Stimulated activated CD4-positive, alpha-beta T cell treated with anti-CD3 and anti-CD28 coated beads, TNF-alpha, amount 100 ng/mL, for 24 hours (primary cell): ENCODE measurements around the gene PPP3CB.

Experiments used
- DNase-seq, 3 experiments: peaks; one replicate each; pipeline ENCODE4 v3.0.0-alpha.2; 2020; ENCODE audit warnings: low read depth in 3 of 3

Gene PPP3CB

DNA sequence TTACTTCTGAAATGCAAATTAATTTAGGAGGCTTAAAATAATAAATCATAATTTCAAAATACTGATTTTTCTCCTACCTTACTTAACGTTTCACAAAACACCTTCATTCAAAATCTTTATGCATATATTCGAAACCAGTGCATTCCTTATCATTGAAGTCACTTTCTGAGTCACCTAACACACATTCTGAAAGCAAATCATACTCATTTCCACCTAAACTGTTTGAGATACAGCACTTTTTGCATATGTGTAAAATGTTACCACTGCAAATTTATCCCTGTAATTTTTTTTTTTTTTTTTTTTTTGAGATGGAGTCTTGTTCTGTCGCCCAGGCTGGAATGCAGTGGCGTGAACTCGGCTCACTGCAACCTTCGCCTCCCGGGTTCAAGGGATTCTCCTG is 15.7 kb downstream of the PPP3CB start:
- no peak for DNase-seq

DNA sequence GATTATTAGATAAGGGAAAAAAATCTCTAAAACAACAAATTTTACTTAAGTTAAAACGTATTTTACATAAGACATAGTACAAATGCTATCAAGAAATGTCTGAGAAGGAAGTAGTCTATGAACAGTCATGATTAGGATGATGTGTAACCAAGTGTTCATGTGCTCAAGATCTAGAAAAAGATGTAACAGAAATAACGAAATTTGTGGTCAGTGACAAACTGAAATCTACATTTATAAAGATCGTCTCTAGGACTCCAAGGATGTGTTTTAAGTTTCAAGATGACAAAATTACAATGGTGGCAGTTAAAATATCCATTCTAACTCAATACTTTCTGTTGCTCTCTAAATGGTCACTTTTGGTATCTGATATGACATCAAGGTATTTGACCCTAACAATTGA is 17.2 kb downstream of the PPP3CB start:
- DNase-seq, result no peak

DNA sequence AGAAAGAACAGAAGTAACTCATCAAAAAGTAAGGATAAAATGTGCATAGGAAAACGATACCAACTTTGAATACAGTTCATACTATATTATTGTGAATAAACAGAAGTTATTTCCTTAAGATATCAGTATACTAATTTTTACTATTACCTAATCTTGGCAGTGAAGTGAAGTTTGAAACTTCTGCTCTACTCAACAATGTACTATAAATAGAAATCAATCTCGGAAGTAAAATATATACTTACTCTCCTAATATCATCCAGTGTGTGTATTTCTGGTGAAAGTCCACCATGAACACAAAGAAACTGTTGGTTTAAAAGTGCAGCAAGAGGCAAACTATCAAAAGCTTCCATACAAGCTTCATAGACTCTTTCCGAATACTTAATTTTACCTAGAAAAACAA is 24.6 kb downstream of the PPP3CB start:
- DNase-seq, result no peak

DNA sequence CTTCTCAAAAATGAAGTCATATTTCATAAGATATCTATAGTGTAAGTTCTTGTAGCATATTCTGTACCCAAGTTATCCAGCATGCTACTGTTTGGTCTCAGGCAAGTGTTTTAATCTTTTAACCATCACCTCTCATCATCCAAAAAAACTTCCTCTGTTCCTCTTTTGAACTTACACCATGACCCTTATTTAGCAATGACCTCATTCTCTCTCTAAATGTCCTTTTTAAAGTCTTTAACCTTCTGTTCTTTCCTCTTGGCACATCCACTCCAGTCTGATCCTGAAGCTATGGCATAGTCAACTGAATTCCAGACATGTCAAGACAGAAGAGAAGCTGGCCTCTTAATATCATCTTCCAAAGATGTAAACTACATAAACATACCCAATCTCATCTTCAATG is 26.2 kb downstream of the PPP3CB start:
- DNase-seq, result no peak

DNA sequence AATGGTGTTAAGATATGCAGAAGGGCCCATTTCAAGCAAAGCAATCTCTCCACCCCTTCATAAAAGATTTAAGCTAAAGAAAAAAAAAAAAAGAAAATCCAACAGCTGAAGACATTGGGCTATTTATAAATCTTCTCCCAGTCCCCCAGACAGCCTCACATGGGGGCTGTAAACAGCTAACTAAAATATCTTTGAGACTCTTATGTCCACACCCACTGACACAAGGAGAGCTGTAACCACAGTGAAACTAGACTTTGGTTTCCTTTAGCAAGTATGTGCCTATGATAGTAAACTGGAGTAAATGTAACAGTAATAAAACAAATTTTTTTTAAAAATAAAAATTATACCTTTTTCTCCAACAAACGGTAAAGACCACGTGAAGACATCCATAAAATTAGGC is 28.6 kb downstream of the PPP3CB start:
- DNase-seq, result no peak

DNA sequence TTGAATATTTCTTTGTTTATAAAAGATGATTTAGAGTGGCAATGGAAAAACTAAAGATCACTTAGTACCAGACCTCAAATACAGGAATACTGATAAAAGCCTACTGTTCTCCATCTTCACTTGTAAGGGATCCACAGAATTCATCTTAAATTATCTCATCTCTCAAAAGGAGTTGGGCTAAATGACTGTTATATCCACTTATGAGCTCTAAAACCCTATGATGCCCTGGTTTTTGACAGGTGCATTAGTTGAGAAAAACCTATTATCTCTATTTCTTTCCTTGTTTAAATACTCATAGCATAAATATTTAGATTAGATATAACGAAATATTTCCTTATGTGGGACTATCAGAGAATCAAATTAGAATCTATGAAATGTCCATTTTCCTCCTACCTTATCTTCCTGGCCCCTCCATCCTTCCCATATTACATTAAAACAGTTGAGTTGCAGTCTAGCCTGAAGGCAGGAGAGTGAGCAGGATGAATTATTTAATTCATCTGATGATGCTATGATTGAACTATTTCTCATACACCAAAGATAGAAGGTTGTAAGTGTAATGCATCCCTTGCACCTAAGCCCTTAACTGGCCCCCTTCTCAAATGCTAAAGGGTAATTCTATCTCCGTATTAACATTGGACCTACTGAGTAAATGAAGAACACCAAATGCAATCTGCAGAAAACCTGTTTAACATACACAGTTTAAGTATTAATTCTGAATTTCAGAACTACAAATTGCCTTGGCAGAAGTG is 29.7 kb downstream of the PPP3CB start:
- DNase-seq, result no peak

DNA sequence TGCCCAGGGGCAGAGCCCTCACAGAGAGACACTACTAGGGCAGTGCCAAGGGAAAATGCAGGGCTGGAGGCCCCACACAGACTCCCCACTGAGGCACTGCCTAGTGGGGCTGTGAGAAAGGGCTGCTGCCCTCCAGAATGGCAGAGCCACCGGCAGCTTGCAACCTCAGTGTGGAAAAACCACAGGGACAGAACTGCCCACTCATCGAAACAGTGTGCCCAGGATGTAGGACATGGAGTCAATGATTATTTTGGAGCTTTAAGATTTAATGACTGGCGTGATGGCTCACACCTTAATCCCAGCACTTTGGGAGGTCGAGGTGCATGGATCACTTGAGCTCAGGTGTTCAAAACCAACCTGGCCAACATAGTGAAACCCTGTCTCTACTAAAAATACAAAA is 34.9 kb downstream of the PPP3CB start:
- DNase-seq, result no peak

DNA sequence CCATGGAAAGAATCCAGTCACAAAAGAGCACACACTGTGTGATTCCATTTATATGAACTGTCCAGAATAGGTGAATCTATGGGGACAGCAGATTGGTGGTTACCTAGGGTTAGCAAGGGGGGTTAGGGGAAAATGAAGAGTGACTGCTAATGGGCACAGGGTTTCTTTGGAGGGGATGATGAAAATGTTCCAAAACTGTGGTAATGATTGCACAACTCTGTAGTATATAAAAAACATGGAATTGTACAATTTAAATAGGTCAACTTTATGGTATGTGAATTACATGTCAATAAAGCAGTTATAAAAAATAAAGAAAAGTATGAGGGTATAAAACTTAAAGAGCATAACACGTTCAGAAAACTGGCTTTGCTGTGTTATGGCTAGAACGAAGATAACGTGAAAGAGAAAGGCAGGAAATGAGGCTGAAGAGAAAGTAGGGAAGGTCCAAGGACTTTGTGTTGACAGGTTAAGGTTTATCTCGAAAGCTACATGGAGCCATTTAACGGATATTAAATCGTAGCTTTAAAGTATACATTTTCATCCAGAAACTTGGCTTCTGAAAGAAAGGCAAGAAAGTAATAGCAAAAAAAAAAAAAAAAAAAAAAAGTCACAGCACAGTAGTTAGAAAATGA is 36.0 kb downstream of the PPP3CB start:
- DNase-seq, result no peak

DNA sequence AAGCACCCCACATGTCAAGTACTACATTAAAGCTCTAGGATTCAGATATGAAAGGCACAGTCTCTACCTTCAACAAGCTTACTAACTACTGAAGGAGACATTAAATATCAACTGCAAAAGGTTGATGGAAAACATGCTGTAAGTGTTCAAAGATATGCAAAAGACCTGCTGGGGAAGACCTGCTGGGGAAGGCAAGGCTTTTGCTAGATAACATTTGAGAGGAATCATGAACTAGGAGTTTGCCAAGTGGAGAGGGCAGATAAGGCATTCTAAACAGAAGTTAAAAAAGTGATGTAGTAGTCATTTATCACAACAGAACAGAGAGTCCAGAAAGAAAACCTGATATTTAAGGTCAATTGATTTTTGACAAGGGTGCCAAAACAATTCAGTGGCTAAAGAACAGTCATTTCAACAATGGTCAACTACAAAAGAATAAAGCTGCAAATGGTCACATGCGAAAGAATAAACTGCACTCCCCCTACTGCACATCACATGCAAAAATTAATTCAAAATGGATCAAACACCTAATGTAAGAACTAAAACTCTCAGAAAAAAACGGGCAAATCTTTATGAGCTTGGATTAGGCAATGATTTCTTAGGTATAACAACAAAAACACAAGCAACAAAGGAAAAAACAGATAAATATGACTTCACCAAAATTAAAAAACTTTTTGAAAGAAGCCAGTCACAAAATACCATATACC is 39.5 kb downstream of the PPP3CB start:
- DNase-seq, result no peak

DNA sequence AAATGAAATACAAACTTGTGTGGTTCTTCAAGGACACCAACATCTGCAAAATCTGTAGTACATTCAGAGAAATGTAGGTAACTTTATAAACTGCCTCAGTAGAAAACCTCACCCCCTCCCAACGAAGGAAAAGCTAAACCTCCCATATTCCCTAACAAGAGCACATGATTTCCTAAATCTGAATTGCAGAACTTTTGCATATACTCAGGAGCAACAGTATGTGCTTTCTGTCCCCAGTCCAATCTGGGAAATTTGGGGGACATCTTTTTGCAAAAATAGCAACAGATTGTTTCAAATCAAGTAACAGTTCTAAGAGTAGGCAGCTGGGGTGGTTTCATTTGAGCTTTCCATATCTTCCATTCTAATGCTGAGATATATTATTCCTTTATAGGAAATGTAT is 46.7 kb downstream of the PPP3CB start:
- DNase-seq, result no peak

DNA sequence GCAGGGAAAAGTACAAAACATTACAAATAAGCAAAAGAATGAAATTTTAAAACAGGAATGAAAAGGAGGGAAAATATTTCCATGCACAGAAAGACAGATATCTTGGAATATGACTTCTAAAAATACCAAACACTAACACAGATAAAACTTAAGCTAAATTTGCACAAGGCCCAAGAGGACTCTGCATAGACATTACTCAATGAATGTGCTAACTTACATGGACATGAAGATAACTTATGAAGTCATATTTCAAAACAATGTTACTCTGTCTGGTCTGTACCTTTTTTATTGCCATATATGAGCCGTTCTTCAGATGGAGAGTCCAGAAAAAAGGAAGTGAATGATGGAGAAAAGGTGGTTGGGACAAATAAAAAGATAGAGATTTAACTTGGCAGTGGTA is 47.4 kb downstream of the PPP3CB start:
- no peak for DNase-seq

DNA sequence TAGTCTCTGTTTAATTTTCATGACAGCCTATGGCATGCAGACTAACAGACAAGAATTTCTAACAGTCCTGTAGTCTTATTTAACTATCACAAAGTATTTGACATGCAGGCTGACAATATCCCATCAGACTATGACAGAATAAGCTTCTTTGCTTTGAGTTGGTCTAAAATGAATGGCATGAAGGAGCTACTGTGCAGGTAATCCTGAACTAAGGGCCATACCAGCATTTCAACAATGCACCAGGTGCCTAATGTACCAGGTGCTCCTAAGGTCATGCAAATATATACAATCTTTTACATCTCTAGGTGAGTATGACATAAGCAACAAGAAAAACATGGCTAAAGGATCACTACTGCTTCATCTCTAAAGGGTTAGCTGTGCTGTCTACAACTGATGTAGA is 48.9 kb downstream of the PPP3CB start:
- DNase-seq, result no peak

DNA sequence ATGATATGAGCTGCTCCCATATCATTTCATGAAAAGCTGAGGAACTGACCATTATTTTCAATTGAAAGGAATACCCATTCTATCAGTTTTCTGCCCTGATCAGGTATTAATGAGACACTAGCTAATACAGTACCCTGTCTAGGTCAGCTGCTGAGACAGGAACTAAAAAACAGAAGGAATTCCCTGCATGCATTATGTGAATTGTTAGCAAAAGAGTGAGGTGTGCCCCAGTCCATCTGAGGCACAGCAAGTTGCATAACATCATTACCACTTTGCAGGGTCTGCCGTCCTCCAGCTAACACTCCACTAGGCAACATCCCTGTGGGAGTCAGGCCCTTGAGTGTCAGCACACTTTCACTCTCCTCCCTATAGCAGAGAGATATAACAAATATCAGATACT is 51.4 kb downstream of the PPP3CB start:
- no peak for DNase-seq

DNA sequence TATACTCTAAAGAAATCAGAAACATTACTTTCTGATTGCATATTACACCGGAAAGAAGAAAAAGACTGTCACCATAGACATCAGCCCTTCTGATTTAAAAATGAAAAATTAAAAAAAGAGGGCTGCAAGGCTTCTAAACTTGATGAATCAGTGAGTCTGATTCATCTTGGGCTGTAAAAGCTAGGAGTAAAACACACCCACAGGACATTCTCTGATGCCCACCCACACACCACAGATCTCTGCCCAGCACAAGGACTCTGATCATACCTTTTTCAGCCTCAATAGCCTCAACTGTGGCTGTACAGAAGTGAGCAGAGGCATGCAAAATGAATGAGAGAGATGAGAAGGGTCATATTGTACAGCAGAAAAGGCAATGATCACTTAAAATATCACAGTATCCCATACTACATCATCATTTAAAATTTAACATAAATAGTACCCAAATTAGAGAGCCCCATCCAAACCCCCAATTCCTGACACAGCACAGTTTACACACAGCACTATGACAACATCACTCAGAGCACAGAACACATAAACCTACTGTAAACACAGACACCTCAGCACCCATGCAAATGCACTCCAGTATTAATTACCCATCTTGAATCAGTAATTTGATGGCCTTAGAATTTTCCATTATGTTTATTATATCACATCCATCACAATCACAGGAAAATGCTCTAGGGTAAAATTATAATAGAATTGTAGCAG is 56.1 kb downstream of the PPP3CB start:
- no peak for DNase-seq

DNA sequence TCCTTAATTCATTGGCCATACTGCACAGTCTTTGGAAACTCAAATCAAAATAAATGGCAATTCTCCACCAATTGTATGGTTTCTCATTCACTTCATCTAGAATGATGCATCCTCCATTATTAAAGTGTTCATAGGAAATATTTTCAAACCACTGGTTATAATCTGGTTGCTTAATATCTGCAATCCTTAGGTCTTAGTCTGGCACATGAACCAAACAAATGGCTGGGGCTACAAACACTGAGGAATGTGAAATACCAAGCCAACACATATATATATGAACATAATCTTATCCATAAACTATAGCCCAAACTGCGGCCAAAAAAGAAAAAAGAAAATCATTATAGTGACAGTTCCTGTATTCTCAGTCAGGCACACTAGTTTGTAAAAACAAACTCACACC is 56.8 kb downstream of the PPP3CB start:
- no peak for DNase-seq

DNA sequence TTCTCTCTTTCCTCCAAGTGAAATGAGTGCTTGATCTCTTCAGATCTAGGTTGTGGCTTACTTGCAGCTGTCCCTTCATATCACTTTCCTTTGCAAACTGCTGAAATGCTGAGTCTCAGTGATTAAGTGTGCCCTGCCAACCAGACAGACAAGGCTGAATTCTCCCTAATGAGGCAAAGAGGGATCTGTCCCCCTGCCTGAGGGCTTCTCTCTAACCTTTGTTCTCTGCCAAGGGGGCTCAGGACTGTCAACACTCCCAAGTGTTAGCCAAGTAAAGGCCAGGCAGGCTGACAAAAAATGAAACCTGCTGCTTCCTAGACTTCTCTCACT is 62.3 kb downstream of the PPP3CB start, which contains the start of gene MSS51:
MSS51 (minus strand) TSS at position 24 of the 330 bp plus-strand sequence. CDS start 5,277 bp downstream, outside the sequence.
- DNase-seq, result no peak

DNA sequence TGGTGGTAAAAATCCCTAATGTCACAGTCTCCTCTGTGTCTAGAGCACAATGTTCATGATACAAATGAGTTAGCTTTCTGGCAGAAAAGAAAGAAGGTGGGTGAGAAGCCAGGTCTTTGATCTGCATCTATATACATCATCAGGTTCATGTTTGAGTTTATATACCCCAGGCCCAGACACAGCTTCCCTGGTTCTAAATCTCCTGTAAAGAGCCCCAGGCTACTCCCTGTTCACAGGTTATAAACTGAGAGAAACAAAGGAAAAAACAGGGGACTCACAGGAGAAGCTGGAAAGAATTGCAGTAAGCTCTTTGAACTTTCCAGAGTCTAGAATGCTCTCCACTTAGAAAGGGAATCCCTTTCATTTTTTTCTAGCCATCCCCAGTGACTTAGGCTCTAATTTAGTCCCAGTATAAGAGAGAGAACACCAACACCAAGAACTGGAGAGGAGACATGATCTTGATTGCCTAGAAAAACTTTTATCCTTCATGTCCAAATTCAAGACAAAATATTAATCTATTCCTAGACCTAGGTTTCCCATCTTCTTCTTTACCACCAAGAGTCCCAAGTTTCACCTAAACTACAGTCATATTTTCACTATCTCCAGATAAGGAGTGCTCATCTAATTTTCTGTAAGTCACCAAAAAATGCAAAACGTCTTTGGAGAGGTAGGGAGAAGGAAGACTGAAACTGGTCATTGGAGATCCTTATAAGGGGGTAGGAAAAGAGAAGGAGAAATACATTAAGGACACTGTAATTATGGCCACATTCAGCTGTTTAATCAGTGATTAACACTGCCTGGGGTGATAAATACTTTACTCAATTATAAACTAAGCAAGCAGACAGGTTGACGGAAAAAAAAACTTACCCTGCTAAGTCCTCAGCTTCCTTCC is 62.9 kb downstream of the PPP3CB start:
- DNase-seq, result no peak

DNA sequence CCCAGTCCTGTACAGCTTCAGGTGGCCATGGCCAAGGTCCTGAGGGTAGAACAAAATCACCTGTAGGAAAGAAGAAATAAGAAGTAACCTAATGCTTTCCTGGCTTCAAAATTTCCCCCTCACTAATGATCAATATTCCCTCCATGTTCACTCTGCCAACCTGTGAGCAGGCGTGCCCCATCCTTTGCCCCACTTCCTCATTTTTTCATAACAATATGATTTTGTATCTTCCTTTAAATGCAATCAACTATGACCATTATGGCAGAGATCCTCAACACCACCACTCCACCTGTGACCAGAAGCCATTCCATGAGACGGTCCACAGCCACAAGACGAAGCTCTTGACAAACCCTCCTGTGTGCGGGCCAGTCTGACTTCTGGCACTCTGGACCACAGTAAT is 69.5 kb downstream of the PPP3CB start:
- DNase-seq, result no peak

DNA sequence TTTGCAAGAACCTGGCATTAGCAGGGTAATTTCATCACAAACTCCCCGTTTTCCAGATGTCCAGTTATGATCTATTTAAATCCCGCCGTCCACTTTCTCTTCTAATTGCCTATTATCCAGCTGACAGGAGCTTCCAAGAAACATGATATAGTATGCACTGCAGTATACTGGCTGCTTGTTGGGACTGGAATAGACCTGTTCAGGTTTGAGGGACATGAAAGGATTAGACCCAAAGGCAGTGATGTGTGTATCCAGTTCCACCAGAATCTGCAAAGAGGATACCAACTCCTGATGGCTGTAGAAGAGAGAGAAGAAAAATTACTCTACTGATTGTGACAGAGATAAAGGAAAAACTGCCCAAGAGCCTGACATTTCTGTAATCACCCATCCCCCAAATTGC is 71.3 kb downstream of the PPP3CB start:
- DNase-seq, result no peak

DNA sequence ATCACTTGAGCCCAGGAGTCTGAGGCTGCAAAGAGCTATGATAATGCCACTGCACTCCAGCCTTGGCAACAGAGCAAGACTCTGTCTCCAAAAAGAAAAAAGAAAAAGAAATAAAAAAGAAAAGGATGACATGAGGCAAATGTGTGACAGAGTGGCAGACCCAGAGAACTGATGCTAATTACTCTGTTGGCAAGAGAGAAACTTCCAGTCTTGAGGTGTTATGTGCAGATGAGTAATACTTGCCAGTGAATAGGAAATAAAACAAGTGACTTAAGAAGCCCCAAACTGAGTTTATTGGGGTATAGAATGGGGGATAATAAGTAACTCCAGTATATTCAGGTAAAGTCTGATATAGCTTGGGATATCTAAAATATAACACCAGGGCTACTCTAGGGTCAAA is 72.5 kb downstream of the PPP3CB start:
- DNase-seq, result no peak

DNA sequence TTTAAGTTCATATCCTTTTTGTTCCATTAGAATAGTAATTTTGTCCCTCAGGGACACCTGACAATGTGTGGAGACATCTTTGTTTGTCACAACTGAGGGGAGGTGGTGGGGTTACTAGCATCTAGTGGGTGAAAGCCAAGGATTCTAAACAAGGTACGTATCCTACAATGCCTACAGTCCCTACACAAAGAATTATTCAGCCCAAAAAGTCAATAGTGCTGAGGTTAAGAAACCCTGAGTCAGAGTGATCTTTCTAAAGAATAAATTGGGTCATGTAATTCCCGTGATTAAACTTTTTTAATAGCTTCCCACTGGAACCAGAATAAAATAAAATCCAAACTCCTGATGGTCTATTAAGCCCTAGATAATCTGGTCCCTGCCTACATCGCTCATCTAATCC is 79.3 kb downstream of the PPP3CB start:
- DNase-seq, result no peak
